ENCODE results near the gene PTPRF.
"Not testable (repeated sequence)": the region's sequence is repeated elsewhere in the genome, so short reads cannot be mapped to it uniquely, and the experiment has no call there.

Gene PTPRF

DNA sequence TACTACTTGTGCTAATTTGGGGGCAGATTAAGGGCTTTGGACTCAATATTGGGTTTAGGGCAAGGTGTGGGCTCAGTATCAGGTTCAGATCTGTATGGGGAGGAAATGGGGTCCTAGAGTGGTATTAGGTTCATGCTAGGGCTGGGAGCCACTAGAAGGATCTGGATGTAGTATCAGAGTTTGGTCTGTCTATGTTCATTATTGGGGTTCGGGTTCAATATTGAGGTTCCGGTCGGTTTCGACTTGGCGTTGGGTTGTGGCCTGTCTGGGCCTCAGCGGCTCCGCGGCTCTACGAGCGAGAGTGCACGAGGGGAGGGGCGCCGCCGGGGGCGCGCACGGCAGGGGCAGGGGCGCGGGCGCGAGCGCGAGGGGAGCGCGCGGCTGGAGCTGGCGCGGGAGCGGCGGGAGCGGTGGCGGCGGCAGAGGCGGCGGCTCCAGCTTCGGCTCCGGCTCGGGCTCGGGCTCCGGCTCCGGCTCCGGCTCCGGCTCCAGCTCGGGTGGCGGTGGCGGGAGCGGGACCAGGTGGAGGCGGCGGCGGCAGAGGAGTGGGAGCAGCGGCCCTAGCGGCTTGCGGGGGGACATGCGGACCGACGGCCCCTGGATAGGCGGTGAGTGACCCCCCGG is at the start of gene PTPRF:
Gene PTPRF, plus strand, starts transcription at position 401 of the 624 bp plus-strand sequence. CDS start 14,193 bp downstream, outside the sequence.
- DNase-seq (ENCODE audit: low read depth): no peak

DNA sequence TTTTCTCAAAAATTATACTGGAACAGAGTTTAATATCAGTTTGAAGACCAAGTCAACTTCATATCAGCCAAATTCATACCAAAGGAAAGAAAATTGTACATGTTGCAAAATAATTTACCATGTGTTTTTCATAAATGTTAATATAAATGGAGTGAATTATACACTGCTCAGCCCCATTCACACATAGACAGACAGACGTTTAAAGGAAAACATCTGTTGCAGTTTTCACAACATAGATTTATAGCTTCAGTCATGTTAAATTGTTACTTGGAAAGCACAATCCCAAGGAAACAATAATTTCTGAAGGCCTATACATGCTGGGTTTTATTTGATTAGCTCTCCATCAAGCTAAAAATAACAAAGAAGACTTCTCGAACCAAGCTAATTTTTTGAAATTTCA is 49.2 kb upstream of the PTPRF start:
- DNase-seq (ENCODE audit: low read depth): no peak

DNA sequence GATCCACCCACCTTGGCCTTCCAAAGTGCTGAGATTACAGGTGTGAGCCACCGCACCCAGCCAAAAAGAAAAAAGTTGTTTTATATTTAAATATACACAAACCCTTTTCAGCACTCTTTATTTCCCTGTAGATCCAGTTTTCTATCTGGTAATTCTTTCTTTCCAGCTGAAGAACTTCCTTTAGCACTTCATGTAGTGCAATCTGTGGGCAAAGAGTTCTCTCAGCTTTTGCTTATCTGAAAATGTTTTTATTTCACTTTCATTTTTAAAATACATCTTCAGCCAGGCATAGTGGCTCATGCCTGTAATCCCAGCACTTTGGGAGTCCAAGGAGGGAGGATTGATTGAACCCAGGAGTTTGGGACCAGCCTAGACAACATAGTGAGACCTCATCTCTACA is 48.5 kb upstream of the PTPRF start:
- no peak for DNase-seq (ENCODE audit: low read depth)

DNA sequence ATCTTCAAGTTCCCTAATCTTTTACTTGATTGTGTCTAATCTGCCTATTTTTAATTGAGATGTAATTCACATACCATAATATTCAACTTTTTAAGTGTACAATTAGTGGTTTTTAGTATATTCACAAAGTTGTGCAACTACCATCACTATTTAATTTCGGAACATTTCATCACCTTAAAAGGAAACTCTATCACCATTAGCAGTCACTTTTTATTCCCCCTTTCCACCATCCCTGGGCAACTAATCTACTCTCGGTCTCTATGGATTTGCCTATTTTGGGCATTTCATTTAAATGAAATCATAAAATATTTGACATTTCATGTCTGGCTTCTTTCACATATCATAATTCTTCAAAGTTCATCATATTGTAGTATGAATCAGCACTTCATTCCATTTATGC is 46.3 kb upstream of the PTPRF start:
- DNase-seq (ENCODE audit: low read depth): no peak

DNA sequence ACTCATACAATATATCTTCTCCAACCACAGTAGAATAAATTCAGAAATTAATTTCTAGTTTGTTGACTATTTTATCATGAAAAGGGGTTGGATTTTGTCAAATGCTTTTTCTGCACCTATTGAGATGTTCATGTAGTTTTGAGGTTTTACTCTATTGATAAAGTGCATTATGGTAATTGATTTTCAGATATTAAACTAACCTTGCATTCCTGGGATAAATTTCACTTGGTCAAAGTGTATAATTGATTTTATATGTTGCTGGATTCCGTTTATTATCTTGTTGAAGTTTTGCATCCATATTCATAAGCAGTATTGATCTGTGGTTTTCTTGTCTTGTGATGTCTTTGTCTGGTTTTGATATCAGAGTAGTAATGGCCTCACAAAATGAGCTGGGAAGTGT is 42.5 kb upstream of the PTPRF start:
- no peak for DNase-seq (ENCODE audit: low read depth)

DNA sequence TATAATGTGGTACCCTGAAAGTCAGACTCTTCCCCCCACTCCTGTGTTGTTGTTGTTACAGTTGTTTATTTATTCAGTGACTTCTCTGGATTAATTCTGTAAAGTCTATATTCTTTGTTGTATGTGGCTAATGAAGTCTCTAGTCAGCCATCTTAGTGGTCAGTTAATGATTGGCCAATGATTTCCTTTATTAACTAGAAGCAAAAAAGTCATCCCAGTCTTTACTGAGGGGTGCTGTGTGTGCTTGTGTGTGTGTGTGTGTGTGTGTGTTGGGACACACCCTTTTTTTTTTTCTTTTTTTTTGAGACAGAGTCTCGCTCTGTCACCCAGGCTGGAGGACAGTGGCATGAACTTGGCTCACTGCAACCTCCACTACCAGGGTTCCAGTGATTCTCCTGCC is 39.6 kb upstream of the PTPRF start:
- DNase-seq (ENCODE audit: low read depth): no peak

DNA sequence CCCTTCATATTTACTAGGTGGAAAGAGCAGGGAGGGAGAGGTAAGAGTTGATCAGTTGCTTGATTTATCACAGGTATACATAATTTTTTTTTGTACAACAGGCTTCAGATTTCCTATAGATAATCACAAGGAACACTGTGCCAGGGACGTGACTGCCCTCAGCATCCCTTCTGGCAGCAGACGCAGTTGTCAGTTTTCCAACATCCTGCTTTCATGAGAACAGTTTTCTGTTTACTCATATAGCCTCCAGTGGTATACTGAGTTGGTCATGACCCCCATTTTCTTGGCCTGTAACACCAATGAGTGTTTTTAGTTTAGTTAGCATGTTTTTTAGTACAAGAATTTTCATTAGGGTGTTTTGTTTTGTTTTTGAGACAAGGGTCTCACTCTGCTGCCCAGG is 37.9 kb upstream of the PTPRF start:
- DNase-seq (ENCODE audit: low read depth): no peak

DNA sequence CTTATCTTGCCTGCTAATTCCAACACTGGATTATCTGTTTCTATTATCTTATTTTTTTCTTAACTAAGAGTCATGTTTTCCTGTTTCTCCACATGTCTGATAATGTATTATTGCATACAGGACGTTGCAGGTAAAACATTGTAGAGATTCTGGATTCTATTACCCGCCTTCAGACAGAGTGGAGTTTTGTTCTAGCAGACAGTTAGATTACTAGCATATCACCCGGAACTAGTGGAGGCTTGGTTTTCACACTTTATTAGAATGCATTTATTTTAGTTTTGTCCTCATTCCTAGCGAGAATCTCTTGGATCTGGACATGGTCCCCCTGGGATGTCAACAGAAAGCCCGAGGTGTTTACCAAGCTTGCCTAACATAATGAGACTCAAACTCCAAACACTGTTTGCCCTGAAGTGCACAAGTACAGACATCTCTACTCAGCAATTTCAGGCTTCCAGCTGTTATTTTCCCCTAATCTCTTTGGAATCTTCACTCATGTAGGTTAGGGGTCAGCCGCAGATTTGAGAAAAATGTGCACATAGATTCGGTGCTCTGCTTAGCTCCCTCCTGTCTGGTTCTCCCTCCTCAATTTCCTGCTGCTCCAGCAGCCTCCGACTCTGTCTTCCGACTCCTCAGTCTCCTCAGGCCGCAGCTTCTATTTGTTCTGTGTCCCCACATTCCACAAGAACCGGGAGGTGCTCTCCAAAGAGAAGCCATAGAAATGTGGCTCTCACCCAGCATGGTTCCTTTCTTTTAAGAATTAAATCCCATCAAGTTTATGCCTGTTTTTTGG is 36.8 kb upstream of the PTPRF start:
- DNase-seq (ENCODE audit: low read depth): no peak

DNA sequence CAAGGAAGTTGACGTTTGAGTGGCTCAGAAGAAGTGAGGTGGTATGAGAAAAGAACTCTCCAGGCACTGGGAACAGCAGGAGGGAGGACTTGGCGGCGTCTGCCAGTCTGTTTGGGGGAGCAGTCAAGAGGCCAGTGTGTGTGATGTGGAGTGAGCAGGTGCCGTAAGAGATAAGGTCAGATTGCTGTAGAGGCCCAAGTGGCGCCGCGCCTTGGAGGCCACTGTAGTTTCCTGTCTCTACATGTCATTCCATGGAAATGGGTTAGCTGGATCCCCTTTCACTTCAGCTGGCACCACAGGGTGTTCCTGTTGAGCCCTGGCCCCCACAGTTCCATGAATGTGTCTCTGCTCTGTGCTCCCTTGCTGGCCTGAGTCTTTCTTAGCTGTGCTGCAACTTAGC is 35.5 kb upstream of the PTPRF start:
- peak; percentile 3 for DNase-seq (ENCODE audit: low read depth)

DNA sequence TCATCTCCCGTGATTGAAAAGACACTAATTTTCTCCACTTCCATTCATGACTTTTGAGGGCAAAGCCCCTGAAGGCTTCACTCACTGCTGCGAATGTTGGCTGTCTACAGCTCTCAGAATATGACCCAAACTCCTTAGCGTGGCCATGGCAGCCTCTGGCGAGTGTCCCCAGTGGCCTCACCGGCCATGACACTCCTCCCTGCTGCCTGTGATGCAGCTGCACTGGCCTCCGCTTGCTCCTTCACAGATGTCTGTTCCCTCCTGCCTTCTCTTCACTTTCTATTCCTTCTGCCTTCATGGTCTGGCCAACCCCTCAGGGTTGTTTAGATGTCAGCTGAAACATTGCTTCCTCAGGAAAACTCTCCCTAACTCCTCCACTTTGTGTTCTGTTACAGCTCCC is 30.8 kb upstream of the PTPRF start:
- DNase-seq (ENCODE audit: low read depth): no peak

DNA sequence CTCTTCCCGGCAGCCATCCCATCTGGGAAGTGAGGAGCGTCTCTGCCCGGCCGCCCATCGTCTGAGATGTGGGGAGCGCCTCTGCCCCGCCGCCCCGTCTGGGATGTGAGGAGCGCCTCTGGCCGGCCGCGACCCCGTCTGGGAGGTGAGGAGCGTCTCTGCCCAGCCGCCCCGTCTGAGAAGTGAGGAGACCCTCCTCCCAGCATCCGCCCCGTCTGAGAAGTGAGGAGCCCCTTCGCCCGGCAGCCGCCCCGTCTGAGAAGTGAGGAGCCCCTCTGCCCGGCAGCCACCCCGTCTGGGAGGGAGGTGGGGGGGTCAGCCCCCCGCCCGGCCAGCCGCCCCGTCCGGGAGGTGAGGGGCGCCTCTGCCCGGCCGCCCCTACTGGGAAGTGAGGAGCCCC is 28.9 kb upstream of the PTPRF start:
- DNase-seq (ENCODE audit: low read depth): not testable (repeated sequence)

DNA sequence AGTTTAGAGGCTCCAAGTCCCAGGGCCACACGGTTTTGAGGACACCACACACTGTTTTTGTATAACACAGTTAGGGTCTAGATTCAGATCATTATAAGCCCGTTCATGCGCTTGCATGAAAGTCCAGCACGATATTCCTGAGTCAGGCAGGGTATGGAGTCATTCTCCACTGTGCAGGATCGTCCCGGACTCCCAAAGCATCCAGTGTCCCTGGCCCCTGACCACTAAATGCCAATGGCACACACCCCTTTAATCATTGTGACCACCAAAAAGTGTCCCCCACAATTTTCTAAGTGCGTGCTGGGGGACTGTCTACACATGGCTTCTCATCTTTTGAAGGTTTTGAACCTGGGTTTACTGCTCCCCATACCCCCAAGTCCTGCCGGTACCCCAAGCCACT is 27.1 kb upstream of the PTPRF start:
- no peak for DNase-seq (ENCODE audit: low read depth)

DNA sequence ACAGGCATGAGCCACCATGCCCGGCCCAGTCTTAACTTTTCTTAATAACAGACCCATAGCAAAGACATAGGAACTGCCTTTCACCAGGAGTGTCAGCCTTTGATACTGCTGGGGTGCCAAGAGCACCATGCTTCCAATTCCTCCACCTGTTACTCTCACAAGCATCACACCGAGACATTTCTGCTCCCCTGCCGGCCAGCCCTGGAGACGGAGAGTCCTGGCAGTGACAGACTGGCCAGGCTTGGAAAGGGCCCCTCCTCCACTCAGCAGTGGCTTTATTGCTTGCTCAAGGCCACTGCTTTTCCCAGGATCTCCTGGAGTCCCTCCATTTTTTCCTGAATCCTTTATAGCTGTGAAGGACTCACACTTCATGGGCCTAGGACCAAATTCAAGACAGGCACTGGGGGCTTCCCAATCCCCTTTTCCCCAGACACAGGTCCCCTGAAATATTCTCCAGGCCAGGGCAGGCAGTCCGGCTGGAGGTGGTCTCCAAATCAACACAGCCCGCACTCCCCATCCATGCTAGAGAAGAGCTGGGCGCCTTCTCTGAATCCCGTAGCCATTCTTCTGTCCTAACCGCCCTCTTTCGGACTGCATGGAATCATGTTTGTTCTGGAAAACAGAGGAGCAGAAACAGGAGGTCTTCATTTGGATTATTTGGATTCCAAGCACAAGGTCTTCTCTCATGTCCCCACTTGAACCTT is 25.5 kb upstream of the PTPRF start:
- DNase-seq (ENCODE audit: low read depth): no peak

DNA sequence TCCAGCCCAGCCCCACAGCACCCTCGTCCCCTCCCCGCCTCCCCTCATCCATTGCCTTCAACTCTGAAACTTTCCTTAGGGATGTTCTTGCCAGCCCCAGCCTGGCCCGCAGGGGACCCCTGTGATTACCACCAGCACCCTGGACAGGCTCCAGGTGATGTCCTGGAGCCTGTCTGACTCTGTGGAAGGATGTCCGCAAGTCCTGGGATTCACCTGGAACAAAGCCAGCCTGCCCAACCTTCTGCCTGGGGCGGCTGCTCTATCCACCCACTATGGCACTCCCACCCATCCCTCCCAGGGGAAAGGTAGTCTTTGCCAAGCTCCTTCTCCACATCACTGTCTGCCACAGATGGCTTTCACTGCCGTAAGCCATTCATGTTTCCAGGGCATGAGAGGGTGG is 24.4 kb upstream of the PTPRF start:
- DNase-seq (ENCODE audit: low read depth): no peak

DNA sequence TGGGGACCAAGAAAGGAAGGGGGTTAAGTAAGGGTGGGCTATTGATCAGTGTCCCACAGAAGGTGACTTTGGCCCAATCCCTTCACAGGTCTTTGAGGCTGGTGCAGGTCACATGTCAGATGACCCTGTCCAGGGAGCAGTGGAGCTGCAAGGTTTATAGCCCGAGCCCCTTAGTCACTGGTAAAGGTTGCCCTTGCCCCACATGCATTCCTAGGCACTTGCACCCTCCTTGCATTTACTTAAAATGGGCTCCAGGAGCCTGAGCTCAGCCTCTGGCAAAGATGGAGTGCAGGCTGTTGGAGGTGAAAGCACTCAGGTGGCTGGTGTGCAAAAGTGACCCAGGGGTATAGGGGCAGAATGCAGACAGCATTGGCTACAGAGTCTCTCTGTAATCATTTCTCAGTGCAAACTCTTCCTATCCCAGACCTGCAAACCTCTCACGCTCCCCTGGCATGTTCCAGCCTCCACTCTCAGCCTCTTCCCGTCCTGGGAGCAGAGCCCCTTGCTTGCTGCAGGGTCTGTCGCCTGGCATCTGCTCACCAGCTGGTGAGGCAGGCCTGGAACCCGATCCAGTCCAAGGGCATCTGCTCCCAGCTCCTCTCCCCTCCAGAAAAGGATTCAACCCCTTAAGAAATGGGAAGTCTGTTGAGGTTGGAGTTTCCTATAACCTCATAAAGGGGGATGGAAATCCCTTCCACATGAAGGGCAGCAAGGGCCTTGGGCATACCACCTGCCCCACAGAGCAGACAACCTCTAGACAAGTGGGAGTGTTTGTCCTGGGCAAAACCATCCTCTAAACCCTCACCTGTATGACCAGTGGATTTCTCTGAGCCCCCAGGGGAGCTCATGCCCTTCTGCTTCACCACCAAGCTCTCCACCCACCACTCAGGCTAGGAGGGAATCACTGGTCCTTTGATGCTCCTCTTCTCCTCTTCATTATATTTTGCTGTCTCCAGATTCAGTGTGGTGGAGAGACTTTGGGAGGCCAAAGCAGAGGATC is 23.1 kb upstream of the PTPRF start:
- DNase-seq (ENCODE audit: low read depth): no peak

DNA sequence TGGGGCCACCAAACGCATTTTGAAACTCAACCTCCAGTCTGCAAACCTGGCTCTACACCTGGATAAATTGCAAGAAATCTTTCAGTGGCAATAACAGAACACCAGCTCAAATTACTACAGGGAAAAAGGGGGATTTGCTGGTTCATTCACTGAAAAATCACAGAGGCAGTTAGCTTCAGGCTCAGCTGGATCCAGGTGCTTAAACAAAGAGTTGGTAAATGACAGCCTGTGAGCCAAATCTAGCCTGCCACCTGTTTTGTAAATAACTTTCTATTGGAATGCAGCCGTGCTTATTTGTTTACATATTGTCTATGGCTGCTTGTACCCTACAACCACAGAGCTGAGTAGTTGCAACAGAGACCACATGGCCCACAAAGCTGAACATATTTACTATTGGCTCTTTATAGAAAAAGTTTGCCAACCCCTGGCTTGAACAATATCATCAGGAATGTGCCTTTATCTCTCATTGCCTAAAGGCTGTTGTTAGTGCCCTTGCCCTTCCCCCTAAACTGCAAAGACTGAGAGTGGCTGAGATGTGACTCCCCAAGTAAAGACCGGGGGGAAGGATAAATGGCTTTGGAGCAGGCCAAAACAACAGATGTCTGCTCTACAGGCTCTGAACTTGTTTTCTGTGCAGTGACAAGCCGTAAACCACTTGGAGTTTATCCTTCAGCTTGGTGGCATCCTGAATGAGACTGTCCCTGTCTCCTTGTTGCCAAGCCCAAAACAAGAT is 21.5 kb upstream of the PTPRF start:
- no peak for DNase-seq (ENCODE audit: low read depth)

DNA sequence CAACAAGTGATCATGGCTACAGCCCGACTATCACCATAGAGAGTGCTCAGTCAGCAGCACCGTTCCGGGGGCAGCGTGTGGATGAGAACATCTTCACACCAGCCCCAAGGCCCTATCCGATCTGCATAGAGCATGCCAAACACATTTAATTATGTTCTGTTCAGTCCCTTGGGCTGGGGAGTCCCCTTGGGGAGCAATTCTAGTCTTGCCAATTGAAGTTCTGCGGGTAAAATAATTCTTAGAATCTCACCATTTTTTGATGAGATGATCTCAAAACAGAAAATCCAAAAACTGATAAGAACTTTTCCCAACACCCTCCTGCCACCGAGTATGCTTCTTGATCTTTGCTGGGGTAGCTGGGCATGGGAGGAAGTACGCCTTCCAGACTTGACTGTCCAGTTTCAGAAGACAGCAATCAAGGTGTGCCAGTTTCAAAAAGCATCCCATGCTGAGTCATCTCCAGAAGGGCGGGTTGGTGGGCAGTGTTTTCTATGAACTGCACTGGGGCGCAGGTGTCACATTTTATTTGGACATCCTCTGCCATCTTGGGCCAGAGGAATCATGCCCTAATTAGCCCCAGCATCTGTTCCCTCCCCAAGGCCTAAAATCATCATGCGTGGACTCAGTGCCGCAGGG is 20.8 kb upstream of the PTPRF start:
- DNase-seq (ENCODE audit: low read depth): no peak

DNA sequence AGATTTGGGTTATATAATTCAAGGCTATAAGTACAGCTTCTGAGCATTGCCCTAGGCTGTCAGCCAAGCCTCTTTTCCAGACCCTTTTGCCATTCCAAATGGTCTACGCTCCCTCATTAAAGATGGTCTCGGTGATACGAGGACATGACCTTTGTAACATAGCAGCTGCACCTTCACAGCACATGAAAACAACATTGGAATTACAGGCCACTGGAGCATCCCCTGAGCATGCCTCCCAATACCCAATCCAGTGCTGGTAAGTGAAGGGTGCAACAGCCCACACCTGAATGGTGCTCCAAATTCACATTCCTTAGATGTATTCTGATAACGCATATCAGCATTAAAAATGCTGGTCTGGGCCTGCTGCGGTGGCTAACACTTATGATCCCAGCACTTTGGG is 20.1 kb upstream of the PTPRF start:
- DNase-seq (ENCODE audit: low read depth): no peak

DNA sequence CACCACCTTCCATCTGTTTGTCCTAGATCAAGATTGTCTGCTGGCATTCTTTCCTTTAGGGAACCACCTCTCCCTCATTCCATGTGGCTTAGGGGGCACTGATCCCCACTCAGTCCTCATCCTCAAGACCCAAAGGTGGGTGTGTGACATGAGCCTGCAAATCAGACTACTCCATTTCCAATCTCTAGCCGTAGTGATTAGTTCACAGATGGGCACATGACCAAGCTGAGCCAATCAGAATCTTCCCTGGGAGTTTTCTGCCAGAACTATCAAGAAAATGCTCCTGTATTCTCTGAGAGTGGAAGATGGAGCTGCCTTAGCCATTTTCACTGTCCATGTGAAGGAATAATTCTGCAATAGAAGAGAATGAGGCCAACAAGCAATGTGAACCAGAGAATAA is 19.3 kb upstream of the PTPRF start:
- no peak for DNase-seq (ENCODE audit: low read depth)

DNA sequence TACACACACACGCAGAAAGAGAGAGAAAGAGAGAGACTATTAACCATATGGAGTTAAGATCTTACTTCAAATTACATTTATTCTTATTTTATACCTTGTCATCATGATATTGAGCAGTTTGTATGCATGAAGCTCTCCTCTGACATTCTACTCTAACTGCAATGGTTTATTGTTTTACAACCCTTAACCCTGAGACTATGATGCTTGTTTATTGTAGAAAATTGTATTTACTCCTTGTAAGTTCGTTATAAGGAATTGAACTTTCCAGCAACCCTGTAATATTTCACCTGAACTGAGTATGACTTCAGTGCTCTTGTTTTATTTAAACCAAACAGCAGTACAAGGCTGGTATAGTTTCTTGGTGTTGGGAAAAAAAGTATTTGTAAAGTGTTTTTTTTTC is 18.6 kb upstream of the PTPRF start:
- DNase-seq (ENCODE audit: low read depth): no peak

DNA sequence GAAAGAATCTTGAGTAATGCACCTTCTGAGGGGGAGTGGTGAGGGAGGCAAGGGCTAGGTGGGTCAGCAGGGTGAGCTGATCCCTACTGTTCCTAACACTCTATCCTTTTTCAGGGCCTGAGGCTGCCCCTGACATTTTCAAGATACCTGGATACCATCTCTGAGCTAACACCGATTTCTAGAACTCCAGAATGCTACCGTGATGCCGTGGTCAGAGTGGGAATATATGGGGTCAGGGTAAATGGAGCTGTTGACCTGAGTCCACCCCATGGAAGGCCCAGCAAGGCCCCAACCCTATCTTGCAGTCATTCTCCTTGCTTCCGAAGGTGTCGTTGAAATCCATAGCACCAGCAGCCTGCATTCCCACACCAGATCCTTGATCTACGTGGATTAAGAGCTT is 18.0 kb upstream of the PTPRF start:
- no peak for DNase-seq (ENCODE audit: low read depth)
